Body of pancreas (tissue), 4 donors: ENCODE measurements around the gene CD86. TPM values are rescaled to one million over a fixed set of nuclear protein-coding genes. Genes with fewer than 3 reads are reported as not detected.
A peak's percentile ranks its signal among the peaks of the same experiment; 100 is the strongest.

Experiments
- ATAC-seq: fragments of 150-250 bp; one replicate; pipeline ENCODE4 v1.9.1; 2016
- DNase-seq, 4 donors: peaks; one replicate each; pipeline ENCODE4 v3.0.0-alpha.2; 2019
- H3K27ac ChIP-seq, 4 donors: fragments of 200-600 bp; sonication (generic); 1 replicate in 3 of 4; 2 replicates in 1 of 4; pipeline versions ENCODE4 v1.5.1 to v1.6.1; 2016 to 2019; ENCODE audit warnings: mild to moderate bottlenecking in 1 of 4, mixed read lengths in 1 of 4, moderate library complexity in 1 of 4
- H3K27me3 ChIP-seq, 2 donors: fragments of 200-600 bp; sonication (generic); one replicate each; pipeline ENCODE4 v1.6.0; 2016; ENCODE audit warnings: mild to moderate bottlenecking in 1 of 2
- H3K36me3 ChIP-seq, 2 donors: fragments of 200-600 bp; sonication (generic); replicated peaks in 1 of 2; 2 replicates each; pipeline ENCODE4 v1.5.1; 2016; ENCODE audit warnings: low read depth in 2 of 2; ENCODE audit not compliant: insufficient read depth in 1 of 2
- H3K4me1 ChIP-seq: fragments of 200-600 bp; sonication (generic); one replicate; pipeline ENCODE4 v1.6.0; 2016
- H3K4me3 ChIP-seq, 2 donors: fragments of 200-600 bp; sonication (generic); 1 replicate in 1 of 2; 2 replicates in 1 of 2; pipeline ENCODE4 v1.5.1; 2016 to 2019
- H3K9me3 ChIP-seq, 3 donors: fragments of 200-600 bp; sonication (generic); 1 replicate in 2 of 3; 2 replicates in 1 of 3; pipeline ENCODE4 v1.5.1; 2016
- POLR2A ChIP-seq, 3 donors: fragments of 450-650 bp; IDR thresholded peaks; one replicate each; pipeline ENCODE4 v1.6.1; 2016; ENCODE audit warnings: antibody characterized with exemption in 3 of 3, mild to moderate bottlenecking in 2 of 3
- WGBS, 2 donors: methylation state at CpG; one replicate each; pipeline ENCODE4 v1.1.5; 2017; 5-methylcytosine and 5-hydroxymethylcytosine counted together
- intact Hi-C: fragments of 100-400 bp; cut with DNase I; formaldehyde crosslinking; loops from one replicate; pipeline ENCODE4 v1.15.1; 2023
- total RNA-seq, 2 donors: library from RNA; depleted of rRNA; stranded (reverse); fragments of >200 nt; gene quantifications; one replicate each; pipeline ENCODE4 v1.1.0, GENCODE V29; 2016
- TF ChIP-seq, protein P1 (sequence below), 7 experiments: fragments of 450-650 bp in 4 of 7; fragments of 200-600 bp in 3 of 7; sonication (generic) in 3 of 7; IDR thresholded peaks; one replicate each; pipeline ENCODE4 v1.5.1; 2016 to 2019; ENCODE audit warnings: antibody characterized with exemption in 7 of 7

CD86 gene
- total RNA-seq, 2 donors from 2014 or later, result 2.9 to 7.6 TPM

DNA sequence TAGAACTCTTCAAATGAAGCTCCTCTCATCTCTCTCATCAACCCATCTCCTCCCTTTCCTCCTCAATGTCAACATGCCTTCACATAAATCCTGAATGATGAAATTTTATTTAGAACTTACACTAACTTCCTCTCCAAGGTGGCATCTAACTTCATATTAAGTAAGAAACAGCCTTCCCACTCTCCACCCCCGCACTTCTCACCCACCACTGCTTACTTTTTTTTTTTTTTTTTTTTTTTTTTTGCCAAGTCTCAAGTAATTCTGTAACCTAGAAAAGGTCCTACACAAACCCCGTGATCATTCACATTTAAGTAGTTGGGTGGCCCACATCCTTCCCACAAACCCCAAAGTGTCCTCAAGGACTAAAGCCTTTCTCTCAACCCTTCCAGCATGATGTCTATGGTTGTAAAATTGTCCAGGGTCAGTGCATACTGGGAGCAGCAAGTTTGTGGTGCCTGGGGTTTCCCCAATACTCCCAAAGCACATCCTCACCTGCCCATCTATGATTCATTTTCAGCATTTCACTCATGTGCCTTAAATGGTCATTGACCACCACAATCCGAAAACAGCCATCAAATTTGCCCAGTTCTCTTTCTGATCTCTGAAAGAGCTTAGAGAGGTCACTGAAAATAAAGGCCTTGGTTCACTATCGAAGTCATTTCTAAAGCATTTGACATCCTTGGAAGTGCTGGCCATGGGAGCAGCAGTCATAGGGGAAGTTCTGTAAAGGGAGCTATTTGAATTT is 47.2 kb downstream of the CD86 start:
- ATAC-seq (no peak), DNase-seq (no peak)
- H3K4me1 ChIP-seq, result no peaks in the 10 kb centered on the region
- no peaks in the 10 kb centered on the region for H3K9me3 ChIP-seq
- intact Hi-C loops, result loop anchor here (5.0 kb wide), 1 partner anchor 160 kb away; no protein-coding TSS in a partner anchor
- H3K27me3 ChIP-seq, result no peaks in the 10 kb centered on the region
- H3K4me3 ChIP-seq, result no peak overlapping the region
- no peaks in the 10 kb centered on the region for H3K36me3 ChIP-seq
- 64 to 79% methylated on average over 4 of the region's 4 CpGs for WGBS, 2 donors
- no peak overlapping the region for H3K27ac ChIP-seq
- TF ChIP-seq POLR2A (IDR thresholded peaks at IDR 0.05), result no peak
- TF ChIP-seq, protein P1, sequence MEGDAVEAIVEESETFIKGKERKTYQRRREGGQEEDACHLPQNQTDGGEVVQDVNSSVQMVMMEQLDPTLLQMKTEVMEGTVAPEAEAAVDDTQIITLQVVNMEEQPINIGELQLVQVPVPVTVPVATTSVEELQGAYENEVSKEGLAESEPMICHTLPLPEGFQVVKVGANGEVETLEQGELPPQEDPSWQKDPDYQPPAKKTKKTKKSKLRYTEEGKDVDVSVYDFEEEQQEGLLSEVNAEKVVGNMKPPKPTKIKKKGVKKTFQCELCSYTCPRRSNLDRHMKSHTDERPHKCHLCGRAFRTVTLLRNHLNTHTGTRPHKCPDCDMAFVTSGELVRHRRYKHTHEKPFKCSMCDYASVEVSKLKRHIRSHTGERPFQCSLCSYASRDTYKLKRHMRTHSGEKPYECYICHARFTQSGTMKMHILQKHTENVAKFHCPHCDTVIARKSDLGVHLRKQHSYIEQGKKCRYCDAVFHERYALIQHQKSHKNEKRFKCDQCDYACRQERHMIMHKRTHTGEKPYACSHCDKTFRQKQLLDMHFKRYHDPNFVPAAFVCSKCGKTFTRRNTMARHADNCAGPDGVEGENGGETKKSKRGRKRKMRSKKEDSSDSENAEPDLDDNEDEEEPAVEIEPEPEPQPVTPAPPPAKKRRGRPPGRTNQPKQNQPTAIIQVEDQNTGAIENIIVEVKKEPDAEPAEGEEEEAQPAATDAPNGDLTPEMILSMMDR (IDR thresholded peaks at IDR 0.05), result no peak

DNA sequence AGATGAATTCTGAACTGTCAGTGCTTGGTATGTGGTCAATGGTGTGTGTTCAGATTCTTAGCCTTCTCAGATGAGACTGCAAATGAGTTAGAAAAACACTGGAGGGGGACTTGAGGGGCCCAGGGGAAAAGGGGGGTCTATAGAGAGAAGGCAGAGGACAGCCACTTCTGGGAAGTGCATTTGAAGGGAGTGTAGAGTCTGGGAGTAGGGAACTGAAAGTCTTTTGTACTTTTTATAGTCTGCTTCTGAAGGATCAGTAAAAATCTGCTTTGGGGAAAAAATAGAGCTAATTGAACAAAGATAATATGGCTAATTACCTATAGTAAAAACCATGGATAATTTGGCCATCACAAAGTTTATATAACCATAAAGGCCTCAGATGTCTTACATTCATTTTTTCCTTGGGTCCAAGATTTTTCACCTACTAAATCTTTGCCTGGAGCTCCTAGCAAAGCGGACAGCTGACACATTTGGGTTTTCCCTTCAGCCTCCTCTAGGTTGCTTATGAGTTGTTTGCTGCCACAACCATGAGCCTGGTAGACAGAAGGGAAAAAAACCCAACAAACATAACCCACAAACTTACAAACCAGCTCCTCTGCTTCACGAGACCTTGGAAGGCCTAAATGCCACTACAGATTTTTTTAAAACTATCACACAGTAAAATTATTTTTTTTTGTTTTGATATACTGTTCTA is 48.8 kb downstream of the CD86 start:
- intact Hi-C loops, result loop anchor here (5.0 kb wide), 1 partner anchor 158 kb away; no protein-coding TSS in a partner anchor
- 80 to 82% methylated on average over 2 of the region's 2 CpGs for WGBS, 2 donors

DNA sequence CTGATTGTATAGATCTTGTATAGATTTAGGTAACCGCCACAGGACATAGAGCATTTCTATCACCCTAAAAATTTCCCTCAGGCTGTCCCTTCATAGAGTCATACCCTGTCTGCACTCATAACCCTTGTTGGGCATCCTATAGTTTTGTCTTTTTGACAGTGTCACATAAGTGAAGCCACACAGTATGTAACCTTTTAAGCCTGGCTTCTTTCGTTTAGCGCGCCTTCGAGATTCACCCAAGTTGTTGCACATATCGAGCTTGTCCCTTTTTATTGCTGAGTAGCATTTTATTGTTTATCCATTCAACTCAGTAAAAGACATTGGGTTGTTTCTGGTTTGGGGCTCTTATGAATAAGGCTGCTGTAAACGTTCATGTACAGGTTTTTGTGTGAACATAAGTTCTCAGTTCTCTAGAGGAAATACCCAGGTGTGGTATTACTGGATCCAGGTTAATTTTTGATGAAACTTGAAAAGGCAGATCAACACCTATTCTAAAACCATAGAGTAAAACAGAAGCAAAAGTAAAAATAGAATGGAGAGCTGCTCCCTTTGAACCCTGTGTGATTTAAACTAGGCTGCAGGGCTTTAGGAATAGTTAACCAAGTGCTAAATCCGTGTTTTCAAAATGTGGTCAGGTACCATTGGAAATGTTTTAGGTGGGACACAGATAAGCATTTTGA is 49.5 kb downstream of the CD86 start:
- DNase-seq (no peak), ATAC-seq (peak; percentile 59)
- Histone ChIP-seq H3K27ac (peak overlapping the region in 3 of 4 donors; percentile 48 to 58 (median 48)), H3K4me3 (no peak overlapping the region), H3K4me1 (no peaks in the 10 kb centered on the region), H3K9me3 (no peaks in the 10 kb centered on the region), H3K36me3 (no peaks in the 10 kb centered on the region), H3K27me3 (no peaks in the 10 kb centered on the region)
- TF ChIP-seq, protein P1 (IDR thresholded peaks at IDR 0.05), result no peak
- no peak for TF ChIP-seq POLR2A (IDR thresholded peaks at IDR 0.05)
- WGBS, 2 donors, result 72% methylated on average over 8 of the region's 8 CpGs
- intact Hi-C loops, result loop anchor here (5.0 kb wide), 1 partner anchor 158 kb away; no protein-coding TSS in a partner anchor

More for the DNA sequence above, 48.8 kb downstream of the CD86 start:
- Histone ChIP-seq H3K4me3 (no peak overlapping the region), H3K27me3 (no peaks in the 10 kb centered on the region), H3K36me3 (no peaks in the 10 kb centered on the region), H3K9me3 (no peaks in the 10 kb centered on the region), H3K4me1 (no peaks in the 10 kb centered on the region), H3K27ac (peak overlapping the region in 2 of 4 donors; percentile 48)
- ATAC-seq (no peak), DNase-seq (no peak)
- TF ChIP-seq POLR2A (IDR thresholded peaks at IDR 0.05), result no peak
- TF ChIP-seq, protein P1 (IDR thresholded peaks at IDR 0.05), result no peak

DNA sequence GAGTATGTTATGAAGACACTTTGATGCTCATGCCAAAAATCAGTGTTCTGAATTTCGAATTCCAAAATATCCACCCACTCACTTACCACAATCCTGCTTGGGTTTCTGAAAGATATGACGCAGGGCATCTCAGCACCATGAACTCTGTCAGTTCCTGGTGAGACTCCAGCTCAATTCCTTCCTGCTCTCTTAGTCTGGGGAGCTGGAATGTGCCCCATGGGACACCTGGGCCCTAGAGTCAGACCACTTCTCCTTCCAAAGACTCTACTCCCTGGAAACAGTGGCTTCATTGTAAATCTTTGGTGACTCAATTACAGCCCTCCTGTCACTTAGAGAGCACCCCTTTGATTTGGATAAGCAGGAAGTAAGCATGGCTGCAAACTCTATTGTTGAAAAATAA is 50.5 kb downstream of the CD86 start:
- H3K4me3 ChIP-seq, result no peak overlapping the region
- TF ChIP-seq POLR2A (IDR thresholded peaks at IDR 0.05), result no peak
- TF ChIP-seq, protein P1 (IDR thresholded peaks at IDR 0.05), result no peak
- WGBS, 2 donors, result 27 to 52% methylated on average over 2 of the region's 2 CpGs
- DNase-seq, result peak in 1 of 4 donors; percentile 12
- H3K27ac ChIP-seq, result peak overlapping the region in 3 of 4 donors; percentile 48 to 58 (median 48)
- no peaks in the 10 kb centered on the region for H3K4me1 ChIP-seq
- no peaks in the 10 kb centered on the region for H3K27me3 ChIP-seq
- H3K36me3 ChIP-seq, result no peaks in the 10 kb centered on the region
- intact Hi-C loops, result no loop called here
- peak; percentile 53 for ATAC-seq
- no peaks in the 10 kb centered on the region for H3K9me3 ChIP-seq
